ENCODE results near the gene IMPDH1.

- TF ChIP-seq CTCF (IDR thresholded peaks at IDR 0.05; ENCODE audit: low read depth, low read length) (no peak), EZH2phosphoT487 (IDR thresholded peaks at IDR 0.05; ENCODE audit: low read depth) (no peak)
These were observed 36.5 kb upstream of the IMPDH1 start for GRCh38 chr7:128446306-128446705.
